H1 (cell line): ENCODE measurements around the gene ACAD10. TPM values are rescaled to one million over a fixed set of nuclear protein-coding genes. Genes with fewer than 3 reads are reported as not detected.

Experiments used
- CBX8 ChIP-seq: fragments of 300-800, 300-1000 bp; sonication (generic); IDR thresholded peaks from 2 replicates; pipeline ENCODE4 v1.7.1; 2016; ENCODE audit warnings: low read depth, low read length, borderline replicate concordance
- CHD2 ChIP-seq: IDR thresholded peaks from 2 replicates; pipeline ENCODE4 v1.6.1; 2012; ENCODE audit warnings: low read length, improper control_type of control experiment
- CHD7 ChIP-seq: fragments of 300-600 bp; sonication (generic); IDR thresholded peaks from 2 replicates; pipeline ENCODE4 v1.7.1; 2012; ENCODE audit warnings: low read length, moderate library complexity, mild to moderate bottlenecking, inconsistent platforms; ENCODE audit not compliant: insufficient replicate concordance
- CREB1 ChIP-seq: IDR thresholded peaks from 2 replicates; pipeline ENCODE4 v1.6.1; 2012; ENCODE audit warnings: inconsistent platforms
- EGR1 ChIP-seq: IDR thresholded peaks from 2 replicates; pipeline ENCODE4 v1.6.1; 2011; ENCODE audit warnings: low read depth, low read length, borderline replicate concordance
- HDAC2 ChIP-seq, 2 experiments: fragments of 300-600 bp in 1 of 2; sonication (generic) in 1 of 2; IDR thresholded peaks; 2 replicates each; pipeline ENCODE4 v1.6.1; 2011 to 2012; ENCODE audit warnings: low read depth in 2 of 2, low read length in 2 of 2, mild to moderate bottlenecking in 2 of 2, moderate library complexity in 2 of 2, borderline replicate concordance in 1 of 2, inconsistent platforms in 1 of 2
- KDM4A ChIP-seq: IDR thresholded peaks from one replicate; pipeline ENCODE4 v1.7.1; 2012; ENCODE audit warnings: low read depth, mild to moderate bottlenecking, moderate library complexity, low read length, inconsistent platforms; ENCODE audit not compliant: severe bottlenecking
- PHF8 ChIP-seq: fragments of 200-600 bp; sonication (generic); conservative IDR thresholded peaks from 2 replicates; pipeline ENCODE4 v1.7.1; 2012; ENCODE audit warnings: low read depth, mild to moderate bottlenecking, inconsistent platforms, low read length, moderate library complexity
- POLR2A ChIP-seq, 2 experiments: IDR thresholded peaks; 1 replicate in 1 of 2; 2 replicates in 1 of 2; pipeline ENCODE4 v1.6.1; 2011; ENCODE audit warnings: low read depth in 2 of 2, low read length in 2 of 2, mild to moderate bottlenecking in 2 of 2; ENCODE audit errors: control extremely low read depth in 1 of 2
- TAF7 ChIP-seq: optimal IDR thresholded peaks from 2 replicates; pipeline ENCODE3; 2011; ENCODE audit warnings: low read depth, mild to moderate bottlenecking, inconsistent platforms, low read length, moderate library complexity, borderline replicate concordance
- ZNF274 ChIP-seq: IDR thresholded peaks from 2 replicates; pipeline ENCODE4 v1.7.0; 2012; ENCODE audit warnings: low read length, borderline replicate concordance; ENCODE audit errors: extremely low read depth
- polyA plus RNA-seq, 7 experiments: library from polyadenylated mRNA; depleted of rRNA in 3 of 7; stranded (reverse) in 5 of 7; unstranded in 2 of 7; fragments of >200 nt in 5 of 7; fragments of 200-250 nt in 2 of 7; gene quantifications; 1 replicate in 5 of 7; 2 replicates in 1 of 7; 4 replicates in 1 of 7; pipeline versions ENCODE4 v1.2.1 to v1.2.3, GENCODE V29; 2011 to 2013; ENCODE audit warnings: missing spikeins in 2 of 7, mixed read lengths in 2 of 7
- total RNA-seq: library from RNA; stranded (reverse); fragmentation: NEBNext Ultra II Directional; extraction: Animal tissue kit (Norgen Biotek cat#: 25700); gene quantifications from 2 replicates; pipeline ENCODE4 v1.2.1, GENCODE V29; 2021

ACAD10 gene
- total and polyA plus RNA-seq, 2 of the 8 experiments (the other 6 are each of a cell fraction or from before 2014, with no cell fraction given), result 17.3 to 23.3 TPM

GRCh38 chr12:111799758-111800157 lies 113.9 kb downstream of the ACAD10 start (continued):
- TF ChIP-seq CHD7 (no peak), POLR2A (IDR thresholded peaks at IDR 0.05; ENCODE audit: control extremely low read depth in 1 of 2, low read depth in 2 of 2, low read length in 2 of 2) (no peak), EGR1 (no peak), ZNF274 (no peak), HDAC2 (IDR thresholded peaks at IDR 0.05; ENCODE audit: borderline replicate concordance in 1 of 2, low read depth in 2 of 2, low read length in 2 of 2) (no peak), KDM4A (no peak), CBX8 (no peak), CHD2 (no peak), TAF7 (no peak), PHF8 (no peak), CREB1 (no peak)
